Liver (tissue), 3 donors: Measurements from ENCODE around the gene RAI14.

Experiments used
- EGR1 ChIP-seq, 2 donors: IDR thresholded peaks; 2 replicates each; pipeline ENCODE4 v1.6.1; 2016 to 2018; ENCODE audit warnings: antibody characterized with exemption in 2 of 2, low read depth in 2 of 2
- FOXA2 ChIP-seq: IDR thresholded peaks from 2 replicates; pipeline ENCODE4 v1.6.1; 2016; ENCODE audit warnings: antibody characterized with exemption
- HNF4G ChIP-seq: IDR thresholded peaks from 2 replicates; pipeline ENCODE4 v1.6.1; 2016; ENCODE audit warnings: antibody characterized with exemption
- JUND ChIP-seq, 2 donors: IDR thresholded peaks; 2 replicates each; pipeline ENCODE4 v1.6.1; 2016; ENCODE audit warnings: antibody characterized with exemption in 2 of 2
- NR2F2 ChIP-seq: IDR thresholded peaks from 2 replicates; pipeline ENCODE4 v1.6.1; 2016; ENCODE audit warnings: antibody characterized with exemption
- RAD21 ChIP-seq, 2 donors: IDR thresholded peaks; 2 replicates each; pipeline ENCODE4 v1.6.1; 2016; ENCODE audit warnings: antibody characterized with exemption in 2 of 2, mild to moderate bottlenecking in 2 of 2
- RXRA ChIP-seq, 2 donors: IDR thresholded peaks; 2 replicates each; pipeline ENCODE4 v1.6.1; 2017 to 2018; ENCODE audit warnings: antibody characterized with exemption in 2 of 2, mild to moderate bottlenecking in 1 of 2
- SP1 ChIP-seq: IDR thresholded peaks from 2 replicates; pipeline ENCODE4 v1.6.1; 2018; ENCODE audit warnings: antibody characterized with exemption, mild to moderate bottlenecking
- TF ChIP-seq, protein P1 (sequence below): fragments of 150-350 bp; IDR thresholded peaks from 2 replicates; pipeline ENCODE4 v1.5.1; 2017; ENCODE audit warnings: improper control_type of control experiment, low read depth, low read length; ENCODE audit not compliant: missing input control
- TF ChIP-seq, protein P2 (sequence below): IDR thresholded peaks from 2 replicates; pipeline ENCODE4 v1.6.1; 2016; ENCODE audit warnings: antibody characterized with exemption, mild to moderate bottlenecking
- TF ChIP-seq, protein P3 (sequence below): IDR thresholded peaks from 2 replicates; pipeline ENCODE4 v1.6.1; 2016; ENCODE audit warnings: antibody characterized with exemption
- donor health status: healthy.
- donor health status: healthy.

DNA sequence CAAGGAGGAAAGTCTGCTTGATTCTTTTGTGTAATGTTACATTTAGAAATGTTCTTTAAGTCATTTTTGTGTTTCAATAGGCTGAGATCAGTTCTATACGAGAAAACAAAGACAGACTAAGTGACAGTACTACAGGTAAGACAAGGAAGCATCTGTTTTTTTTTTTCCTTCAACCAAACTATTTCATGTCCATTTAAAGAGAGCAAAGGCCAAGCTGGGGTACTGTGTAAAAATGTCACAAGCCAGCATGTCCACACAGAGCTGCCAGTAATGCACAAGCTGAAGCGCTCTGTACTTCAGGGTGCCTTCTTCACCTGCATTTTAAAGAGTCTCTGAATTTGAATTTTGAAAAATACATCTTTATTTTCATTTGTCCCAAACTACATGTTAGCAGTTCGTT is 162.6 kb downstream of the RAI14 start:
- TF ChIP-seq, protein P1, sequence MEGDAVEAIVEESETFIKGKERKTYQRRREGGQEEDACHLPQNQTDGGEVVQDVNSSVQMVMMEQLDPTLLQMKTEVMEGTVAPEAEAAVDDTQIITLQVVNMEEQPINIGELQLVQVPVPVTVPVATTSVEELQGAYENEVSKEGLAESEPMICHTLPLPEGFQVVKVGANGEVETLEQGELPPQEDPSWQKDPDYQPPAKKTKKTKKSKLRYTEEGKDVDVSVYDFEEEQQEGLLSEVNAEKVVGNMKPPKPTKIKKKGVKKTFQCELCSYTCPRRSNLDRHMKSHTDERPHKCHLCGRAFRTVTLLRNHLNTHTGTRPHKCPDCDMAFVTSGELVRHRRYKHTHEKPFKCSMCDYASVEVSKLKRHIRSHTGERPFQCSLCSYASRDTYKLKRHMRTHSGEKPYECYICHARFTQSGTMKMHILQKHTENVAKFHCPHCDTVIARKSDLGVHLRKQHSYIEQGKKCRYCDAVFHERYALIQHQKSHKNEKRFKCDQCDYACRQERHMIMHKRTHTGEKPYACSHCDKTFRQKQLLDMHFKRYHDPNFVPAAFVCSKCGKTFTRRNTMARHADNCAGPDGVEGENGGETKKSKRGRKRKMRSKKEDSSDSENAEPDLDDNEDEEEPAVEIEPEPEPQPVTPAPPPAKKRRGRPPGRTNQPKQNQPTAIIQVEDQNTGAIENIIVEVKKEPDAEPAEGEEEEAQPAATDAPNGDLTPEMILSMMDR = no peak
- TF ChIP-seq, protein P2, sequence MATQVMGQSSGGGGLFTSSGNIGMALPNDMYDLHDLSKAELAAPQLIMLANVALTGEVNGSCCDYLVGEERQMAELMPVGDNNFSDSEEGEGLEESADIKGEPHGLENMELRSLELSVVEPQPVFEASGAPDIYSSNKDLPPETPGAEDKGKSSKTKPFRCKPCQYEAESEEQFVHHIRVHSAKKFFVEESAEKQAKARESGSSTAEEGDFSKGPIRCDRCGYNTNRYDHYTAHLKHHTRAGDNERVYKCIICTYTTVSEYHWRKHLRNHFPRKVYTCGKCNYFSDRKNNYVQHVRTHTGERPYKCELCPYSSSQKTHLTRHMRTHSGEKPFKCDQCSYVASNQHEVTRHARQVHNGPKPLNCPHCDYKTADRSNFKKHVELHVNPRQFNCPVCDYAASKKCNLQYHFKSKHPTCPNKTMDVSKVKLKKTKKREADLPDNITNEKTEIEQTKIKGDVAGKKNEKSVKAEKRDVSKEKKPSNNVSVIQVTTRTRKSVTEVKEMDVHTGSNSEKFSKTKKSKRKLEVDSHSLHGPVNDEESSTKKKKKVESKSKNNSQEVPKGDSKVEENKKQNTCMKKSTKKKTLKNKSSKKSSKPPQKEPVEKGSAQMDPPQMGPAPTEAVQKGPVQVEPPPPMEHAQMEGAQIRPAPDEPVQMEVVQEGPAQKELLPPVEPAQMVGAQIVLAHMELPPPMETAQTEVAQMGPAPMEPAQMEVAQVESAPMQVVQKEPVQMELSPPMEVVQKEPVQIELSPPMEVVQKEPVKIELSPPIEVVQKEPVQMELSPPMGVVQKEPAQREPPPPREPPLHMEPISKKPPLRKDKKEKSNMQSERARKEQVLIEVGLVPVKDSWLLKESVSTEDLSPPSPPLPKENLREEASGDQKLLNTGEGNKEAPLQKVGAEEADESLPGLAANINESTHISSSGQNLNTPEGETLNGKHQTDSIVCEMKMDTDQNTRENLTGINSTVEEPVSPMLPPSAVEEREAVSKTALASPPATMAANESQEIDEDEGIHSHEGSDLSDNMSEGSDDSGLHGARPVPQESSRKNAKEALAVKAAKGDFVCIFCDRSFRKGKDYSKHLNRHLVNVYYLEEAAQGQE = no peak
- no peak for TF ChIP-seq JUND (IDR thresholded peaks at IDR 0.05)
- TF ChIP-seq EGR1 (IDR thresholded peaks at IDR 0.05; ENCODE audit: low read depth in 2 of 2) = no peak
- TF ChIP-seq, protein P3, sequence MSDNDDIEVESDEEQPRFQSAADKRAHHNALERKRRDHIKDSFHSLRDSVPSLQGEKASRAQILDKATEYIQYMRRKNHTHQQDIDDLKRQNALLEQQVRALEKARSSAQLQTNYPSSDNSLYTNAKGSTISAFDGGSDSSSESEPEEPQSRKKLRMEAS = no peak
- TF ChIP-seq SP1 = no peak
- TF ChIP-seq HNF4G = no peak
- no peak for TF ChIP-seq NR2F2
- TF ChIP-seq RAD21 (IDR thresholded peaks at IDR 0.05) = no peak
- no peak for TF ChIP-seq RXRA (IDR thresholded peaks at IDR 0.05)
- no peak for TF ChIP-seq FOXA2
